Endothelial cell of umbilical vein (primary cell): ENCODE measurements around the gene INSM2. TPM values are rescaled to one million over a fixed set of nuclear protein-coding genes. Genes with fewer than 3 reads are reported as not detected.

Experiments used
- BruUV-seq: library from RNA; stranded (reverse); fragments of 400-500 nt; replicated peaks from 2 replicates; lab custom pipeline; 2021; lab: Mats Ljungman, UMichigan
- CTCF ChIA-PET: fragments of 300-600, 350-600 bp; sonication (Branson Sonifier 250); formaldehyde crosslinking; loops from one replicate; lab custom pipeline; 2021; ENCODE audit warnings: antibody characterized with exemption, inconsistent platforms; lab: Charles Lee
- POLR2A ChIA-PET: fragments of 300-600, 350-600 bp; sonication (Branson Sonifier 250); formaldehyde crosslinking; loops from one replicate; lab custom pipeline; 2021; ENCODE audit warnings: antibody characterized with exemption, inconsistent platforms; lab: Charles Lee
- DNase-seq: peaks from one replicate; pipeline ENCODE4 v3.0.0-alpha.2; 2011; ENCODE audit warnings: low read depth, low spot score
- FAIRE-seq: peaks from 2 replicates; lab custom pipeline; 2011; peaks lifted over from hg19 to GRCh38; lab: Jason Lieb, UNC
- H2AFZ ChIP-seq: 2 replicates; pipeline ENCODE4 v1.6.0; 2012; ENCODE audit warnings: low read depth, low read length, control low read depth, inconsistent platforms
- H3K27ac ChIP-seq: 2 replicates; pipeline ENCODE4 v1.5.1; 2011; ENCODE audit warnings: low read depth, mild to moderate bottlenecking, control low read depth, low read length, moderate library complexity; ENCODE audit not compliant: insufficient read depth
- H3K27me3 ChIP-seq, 2 experiments: 2 replicates each; pipeline versions ENCODE4 v1.6.0 to v1.6.1; 2011; ENCODE audit warnings: low read length in 2 of 2, mixed read lengths in 1 of 2; ENCODE audit not compliant: control insufficient read depth in 2 of 2, insufficient read depth in 2 of 2
- H3K36me3 ChIP-seq, 2 experiments: 2 replicates in 1 of 2; 3 replicates in 1 of 2; pipeline ENCODE4 v1.5.1; 2011; ENCODE audit warnings: low read length in 2 of 2, mild to moderate bottlenecking in 1 of 2, moderate library complexity in 1 of 2; ENCODE audit not compliant: control insufficient read depth in 2 of 2, insufficient read depth in 2 of 2; ENCODE audit errors: extremely low read depth in 1 of 2
- H3K4me1 ChIP-seq: 3 replicates; pipeline ENCODE4 v1.5.1; 2011; ENCODE audit warnings: mild to moderate bottlenecking, low read length; ENCODE audit not compliant: control insufficient read depth, insufficient read depth; ENCODE audit errors: extremely low read depth
- H3K4me2 ChIP-seq: 2 replicates; pipeline ENCODE4 v1.6.1; 2011; ENCODE audit warnings: low read length, control low read depth, mixed read lengths; ENCODE audit not compliant: insufficient read depth
- H3K4me3 ChIP-seq, 3 experiments: fragments of 200-600 bp in 1 of 3; sonication (generic), shearing (Covaris generic) in 1 of 3; replicated peaks in 1 of 3; 2 replicates each; pipeline ENCODE4 v1.5.1; 2011 to 2016; ENCODE audit warnings: control low read depth in 3 of 3, low read length in 3 of 3, mild to moderate bottlenecking in 2 of 3, inconsistent platforms in 1 of 3, low read depth in 1 of 3, moderate library complexity in 1 of 3; ENCODE audit not compliant: insufficient read depth in 1 of 3
- H3K79me2 ChIP-seq: 2 replicates; pipeline ENCODE4 v1.6.0; 2012; ENCODE audit warnings: low read length, inconsistent platforms; ENCODE audit not compliant: control insufficient read depth, insufficient read depth
- H3K9ac ChIP-seq: replicated peaks from 2 replicates; pipeline ENCODE3; 2011; ENCODE audit warnings: low read length, control low read depth; ENCODE audit not compliant: insufficient read depth; ENCODE audit errors: extremely low read depth
- H3K9me1 ChIP-seq: replicated peaks from 3 replicates; pipeline ENCODE4 v1.6.0; 2011; ENCODE audit warnings: mild to moderate bottlenecking, low read length; ENCODE audit not compliant: control insufficient read depth, insufficient read depth; ENCODE audit errors: extremely low read depth
- H3K9me3 ChIP-seq: replicated peaks from 2 replicates; pipeline ENCODE4 v1.5.1; 2012; ENCODE audit warnings: low read length, inconsistent platforms; ENCODE audit not compliant: control insufficient read depth, insufficient read depth
- H4K20me1 ChIP-seq: replicated peaks from 2 replicates; pipeline ENCODE3; 2011; ENCODE audit warnings: mild to moderate bottlenecking, low read length; ENCODE audit not compliant: control insufficient read depth, insufficient read depth; ENCODE audit errors: extremely low read depth
- POLR2AphosphoS5 ChIP-seq: IDR thresholded peaks from 2 replicates; pipeline ENCODE4 v1.6.1; 2012; ENCODE audit warnings: low read depth, mild to moderate bottlenecking, control low read depth, low read length, moderate library complexity; ENCODE audit not compliant: insufficient read depth
- dilution Hi-C: fragments of 300-500 bp; cut with MboI; formaldehyde crosslinking; loops from one replicate; pipeline ENCODE4 v1.15.0; 2019; ENCODE audit warnings: low sequenced_read_pairs; ENCODE audit not compliant: extremely low pct_ligation_motif_present
- intact Hi-C: fragments of 100-400 bp; cut with micrococcal nuclease; formaldehyde crosslinking; loops from one replicate; pipeline ENCODE4 v1.10.0; 2022
- polyA plus RNA-seq, 4 experiments: library from polyadenylated mRNA; depleted of rRNA in 3 of 4; stranded (reverse) in 3 of 4; unstranded in 1 of 4; fragments of >200 nt; gene quantifications; 2 replicates each; pipeline versions ENCODE4 v1.2.1 to v1.2.3, GENCODE V29; 2011 to 2012; ENCODE audit warnings: missing spikeins in 1 of 4
- total RNA-seq: library from RNA; stranded (reverse); gene quantifications from 2 replicates; pipeline ENCODE4 v1.2.3, GENCODE V29; 2021

Gene INSM2
- total and polyA plus RNA-seq, 2 donors (not counting 3 experiments of a cell fraction or from before 2014, with no cell fraction given): not detected

- no peaks in the 10 kb centered on the region for H3K4me1 ChIP-seq
- ChIA-PET CTCF (no interaction called here), POLR2A (no interaction called here)
- no peaks in the 10 kb centered on the region for H3K27me3 ChIP-seq
- H4K20me1 ChIP-seq: no peaks in the 10 kb centered on the region
- H3K4me2 ChIP-seq: no peak overlapping the region
- no peak overlapping the region for H3K27ac ChIP-seq
- dilution Hi-C loops (no loop called here), intact Hi-C loops (no loop called here)
- FAIRE-seq (no peak), DNase-seq (no peak)
- no peak overlapping the region for H3K9ac ChIP-seq
- TF ChIP-seq POLR2AphosphoS5: no peak
- no peaks in the 10 kb centered on the region for H3K79me2 ChIP-seq
- no peaks in the 10 kb centered on the region for H3K36me3 ChIP-seq
- BruUV-seq: no TSS peak
- H3K9me3 ChIP-seq: no peaks in the 10 kb centered on the region
- no peak overlapping the region for H3K4me3 ChIP-seq
- no peak overlapping the region for H2AFZ ChIP-seq
- H3K9me1 ChIP-seq: no peaks in the 10 kb centered on the region
Observed at GRCh38 chr14:35578639-35579038, 44.7 kb downstream of the INSM2 start.

Other genes starting within 250 kb of the INSM2 start
- 195 and 197 TPM in 2 replicates for gene PSMA6, start 241.8 kb upstream of the INSM2 start, total RNA-seq
- gene PSMA6, start 241.8 kb upstream of the INSM2 start, polyA plus RNA-seq: 130 and 170 TPM in 2 replicates
- 52.5 and 55.7 TPM in 2 replicates for gene NFKBIA, start 129.4 kb upstream of the INSM2 start, total RNA-seq
- 80.3 and 82.8 TPM in 2 replicates for gene NFKBIA, start 129.4 kb upstream of the INSM2 start, polyA plus RNA-seq